Activated CD4-positive, alpha-beta T cell treated with anti-CD3 and anti-CD28 coated beads, Interleukin-2, amount 10 ng/mL, durations not matched to agents 7 days and 5 days (primary cell): ENCODE data around the gene EIF4E1B. TPM values are rescaled to one million over a fixed set of nuclear protein-coding genes. Genes with fewer than 3 reads are reported as not detected.
A peak's percentile ranks its signal among the peaks of the same experiment; 100 is the strongest.

Experiments used
- CTCF ChIA-PET: fragments of 350-600 bp; sonication (Branson Sonifier 250); formaldehyde crosslinking; loops from one replicate; lab custom pipeline; 2021; ENCODE audit warnings: antibody characterized with exemption; lab: Charles Lee
- POLR2A ChIA-PET: fragments of 350-600 bp; sonication (Branson Sonifier 250); formaldehyde crosslinking; loops from one replicate; lab custom pipeline; 2021; ENCODE audit warnings: antibody characterized with exemption; lab: Charles Lee
- DNase-seq: peaks from one replicate; pipeline ENCODE4 v3.0.0-alpha.2; 2020
- H3K27ac Mint-ChIP-seq: one replicate; pipeline ENCODE4 v1.8.0; 2021; ENCODE audit warnings: mild to moderate bottlenecking, moderate library complexity, mixed read lengths
- H3K27me3 Mint-ChIP-seq: one replicate; pipeline ENCODE4 v1.8.0; 2021; ENCODE audit warnings: mixed read lengths
- H3K36me3 Mint-ChIP-seq: one replicate; pipeline ENCODE4 v1.8.0; 2021; ENCODE audit warnings: low read depth, mixed read lengths
- H3K4me1 Mint-ChIP-seq: one replicate; pipeline ENCODE4 v1.8.0; 2021; ENCODE audit warnings: mixed read lengths
- H3K4me3 Mint-ChIP-seq: one replicate; pipeline ENCODE4 v1.8.0; 2021; ENCODE audit warnings: mild to moderate bottlenecking, moderate library complexity, mixed read lengths
- H3K9me3 Mint-ChIP-seq: one replicate; pipeline ENCODE4 v1.8.0; 2021; ENCODE audit warnings: mixed read lengths
- total RNA-seq, 2 experiments: library from RNA; stranded (reverse); gene quantifications; one replicate each; pipeline ENCODE4 v1.2.3, GENCODE V29; 2021

EIF4E1B gene
- total RNA-seq, 2 experiments from 2014 or later = not detected

- DNase-seq = no peak
- Mint-ChIP-seq H3K9me3 (no peaks in the 10 kb centered on the region), H3K27me3 (peaks cover 37% of the 10 kb centered on the region), H3K4me1 (peaks cover 19% of the 10 kb centered on the region), H3K36me3 (no peaks in the 10 kb centered on the region), H3K4me3 (peak overlapping the region; percentile 87), H3K27ac (peak overlapping the region; percentile 68)
- ChIA-PET CTCF (interaction anchor here (0.6 to 3.3 kb wide), 6 partner anchors 12 to 193 kb away, joined by 3 to 19 read pairs (median 3); partner anchors contain the start of gene CLTB), POLR2A (no interaction called here)
Measured at GRCh38 chr5:176608937-176609723, 21.3 kb upstream of the EIF4E1B start.

- Mint-ChIP-seq H3K9me3 (no peaks in the 10 kb centered on the region), H3K36me3 (no peaks in the 10 kb centered on the region), H3K27ac (peak within 1 kb of the TSS; percentile 68), H3K27me3 (peaks cover 38% of the 10 kb centered on the region), H3K4me3 (peak within 1 kb of the TSS; percentile 87), H3K4me1 (peaks cover 19% of the 10 kb centered on the region)
- DNase-seq = peak; percentile 47
- ChIA-PET CTCF (interaction anchor here (0.6 to 0.8 kb wide), 2 partner anchors 22 to 78 kb away, joined by 3 read pairs; no protein-coding TSS in a partner anchor), POLR2A (no interaction called here)
Measured at GRCh38 chr5:176609724-176610434, 20.6 kb upstream of the EIF4E1B start, which contains the start of gene GPRIN1. GPRIN1 (minus strand) TSS chr5:176610156; CDS start chr5:176599834, 10,322 bp downstream.

GRCh38 chr5:176610435-176610773 lies 20.1 kb upstream of the EIF4E1B start:
- H3K36me3 Mint-ChIP-seq = no peaks in the 10 kb centered on the region
- ChIA-PET POLR2A (no interaction called here), CTCF (no interaction called here)
- no peak for DNase-seq
- H3K4me1 Mint-ChIP-seq = peaks cover 19% of the 10 kb centered on the region
- peak overlapping the region; percentile 71 for H3K4me3 Mint-ChIP-seq
- H3K27ac Mint-ChIP-seq = no peak overlapping the region
- H3K9me3 Mint-ChIP-seq = no peaks in the 10 kb centered on the region
- H3K27me3 Mint-ChIP-seq = peaks cover 39% of the 10 kb centered on the region

GRCh38 chr5:176611435-176611834 lies 19.0 kb upstream of the EIF4E1B start:
- CTCF ChIA-PET = interaction anchor here (1.0 to 1.1 kb wide), 2 partner anchors 15 to 16 kb away, joined by 3 read pairs; no protein-coding TSS in a partner anchor
- peak; percentile 73 for DNase-seq
- Mint-ChIP-seq H3K27ac (no peak overlapping the region), H3K9me3 (no peaks in the 10 kb centered on the region), H3K4me3 (no peak overlapping the region), H3K4me1 (peaks cover 19% of the 10 kb centered on the region), H3K27me3 (peaks cover 46% of the 10 kb centered on the region), H3K36me3 (no peaks in the 10 kb centered on the region)
- POLR2A ChIA-PET = no interaction called here

GRCh38 chr5:176612008-176612407 lies 18.5 kb upstream of the EIF4E1B start:
- DNase-seq = no peak
- POLR2A ChIA-PET = no interaction called here
- H3K36me3 Mint-ChIP-seq = no peaks in the 10 kb centered on the region
- no peak overlapping the region for H3K4me3 Mint-ChIP-seq
- no peaks in the 10 kb centered on the region for H3K9me3 Mint-ChIP-seq
- CTCF ChIA-PET = interaction anchor here (1.0 to 1.1 kb wide), 2 partner anchors 15 to 16 kb away, joined by 3 read pairs; no protein-coding TSS in a partner anchor
- H3K4me1 Mint-ChIP-seq = peaks cover 19% of the 10 kb centered on the region
- H3K27me3 Mint-ChIP-seq = peaks cover 51% of the 10 kb centered on the region
- H3K27ac Mint-ChIP-seq = no peak overlapping the region

- no peak overlapping the region for H3K4me3 Mint-ChIP-seq
Measured at GRCh38 chr5:176612855-176613254, 17.6 kb upstream of the EIF4E1B start.

GRCh38 chr5:176614805-176615478 lies 15.5 kb upstream of the EIF4E1B start:
- peaks cover 69% of the 10 kb centered on the region for H3K27me3 Mint-ChIP-seq
- no peaks in the 10 kb centered on the region for H3K36me3 Mint-ChIP-seq
- H3K4me3 Mint-ChIP-seq = no peak overlapping the region
- H3K27ac Mint-ChIP-seq = no peak overlapping the region
- CTCF ChIA-PET = interaction anchor here (0.6 kb wide), 1 partner anchor 8 kb away, joined by 5 read pairs; no protein-coding TSS in a partner anchor
- no peaks in the 10 kb centered on the region for H3K9me3 Mint-ChIP-seq
- DNase-seq = no peak
- POLR2A ChIA-PET = no interaction called here
- H3K4me1 Mint-ChIP-seq = peaks cover 9% of the 10 kb centered on the region

More at GRCh38 chr5:176612855-176613254, 17.6 kb upstream of the EIF4E1B start:
- DNase-seq = no peak
- POLR2A ChIA-PET = no interaction called here
- no peaks in the 10 kb centered on the region for H3K36me3 Mint-ChIP-seq
- peaks cover 19% of the 10 kb centered on the region for H3K4me1 Mint-ChIP-seq
- CTCF ChIA-PET = interaction anchor here (1.0 to 1.1 kb wide), 2 partner anchors 13 to 17 kb away, joined by 3 read pairs; no protein-coding TSS in a partner anchor
- peaks cover 59% of the 10 kb centered on the region for H3K27me3 Mint-ChIP-seq
- H3K27ac Mint-ChIP-seq = no peak overlapping the region
- H3K9me3 Mint-ChIP-seq = no peaks in the 10 kb centered on the region

- no peak for DNase-seq
- CTCF ChIA-PET = interaction anchor here (0.7 to 0.8 kb wide), 3 partner anchors 10 to 43 kb away, joined by 3 read pairs; no protein-coding TSS in a partner anchor
- Mint-ChIP-seq H3K27ac (no peak overlapping the region), H3K36me3 (no peaks in the 10 kb centered on the region), H3K4me1 (peaks cover 11% of the 10 kb centered on the region), H3K9me3 (no peaks in the 10 kb centered on the region), H3K27me3 (peaks cover 75% of the 10 kb centered on the region), H3K4me3 (no peak overlapping the region)
- POLR2A ChIA-PET = no interaction called here
Measured at GRCh38 chr5:176616511-176616910, 14.0 kb upstream of the EIF4E1B start.

GRCh38 chr5:176618783-176619182 lies 11.7 kb upstream of the EIF4E1B start:
- H3K4me1 Mint-ChIP-seq = peaks cover 9% of the 10 kb centered on the region
- H3K27me3 Mint-ChIP-seq = peaks cover 66% of the 10 kb centered on the region
- no peak overlapping the region for H3K4me3 Mint-ChIP-seq
- DNase-seq = no peak
- no peak overlapping the region for H3K27ac Mint-ChIP-seq
- no peaks in the 10 kb centered on the region for H3K36me3 Mint-ChIP-seq
- CTCF ChIA-PET = interaction anchor here (1.0 kb wide), 1 partner anchor 64 kb away, joined by 3 read pairs; no protein-coding TSS in a partner anchor
- no peaks in the 10 kb centered on the region for H3K9me3 Mint-ChIP-seq
- POLR2A ChIA-PET = no interaction called here

GRCh38 chr5:176619203-176619568 lies 11.3 kb upstream of the EIF4E1B start:
- H3K27me3 Mint-ChIP-seq = peaks cover 65% of the 10 kb centered on the region
- CTCF ChIA-PET = interaction anchor here (1.0 kb wide), 1 partner anchor 65 kb away, joined by 3 read pairs; no protein-coding TSS in a partner anchor

GRCh38 chr5:176619569-176620332 lies 10.7 kb upstream of the EIF4E1B start:
- ChIA-PET CTCF (interaction anchor here (1.0 to 1.6 kb wide), 2 partner anchors 16 to 65 kb away, joined by 3 read pairs; no protein-coding TSS in a partner anchor), POLR2A (no interaction called here)
- H3K27me3 Mint-ChIP-seq = peaks cover 66% of the 10 kb centered on the region
- peak overlapping the region; percentile 19 for H3K4me3 Mint-ChIP-seq
- peaks cover 9% of the 10 kb centered on the region for H3K4me1 Mint-ChIP-seq
- H3K27ac Mint-ChIP-seq = no peak overlapping the region
- no peak for DNase-seq
- no peaks in the 10 kb centered on the region for H3K36me3 Mint-ChIP-seq
- H3K9me3 Mint-ChIP-seq = no peaks in the 10 kb centered on the region

More at GRCh38 chr5:176619203-176619568, 11.3 kb upstream of the EIF4E1B start:
- H3K4me3 Mint-ChIP-seq = no peak overlapping the region
- DNase-seq = peak; percentile 76
- H3K9me3 Mint-ChIP-seq = no peaks in the 10 kb centered on the region
- no peaks in the 10 kb centered on the region for H3K36me3 Mint-ChIP-seq
- peaks cover 9% of the 10 kb centered on the region for H3K4me1 Mint-ChIP-seq
- POLR2A ChIA-PET = no interaction called here
- no peak overlapping the region for H3K27ac Mint-ChIP-seq
